Ectodermal cell (in vitro differentiated cells): Measurements from ENCODE around the gene PYGM.

Experiments used
- H3K27ac ChIP-seq: 2 replicates; pipeline ENCODE4 v1.7.0; 2013; ENCODE audit warnings: mild to moderate bottlenecking, low read depth, low read length; ENCODE audit not compliant: insufficient read depth, poor library complexity, severe bottlenecking
- H3K27me3 ChIP-seq: 2 replicates; pipeline ENCODE4 v1.7.0; 2013; ENCODE audit warnings: mild to moderate bottlenecking, low read length; ENCODE audit not compliant: insufficient read depth, control insufficient read depth, poor library complexity, severe bottlenecking
- H3K36me3 ChIP-seq: one replicate; pipeline ENCODE4 v1.7.0; 2013; ENCODE audit warnings: low read length; ENCODE audit not compliant: control insufficient read depth, insufficient read depth
- H3K4me1 ChIP-seq: one replicate; pipeline ENCODE4 v1.7.0; 2013; ENCODE audit warnings: low read length; ENCODE audit not compliant: control insufficient read depth, insufficient read depth
- H3K4me3 ChIP-seq: 2 replicates; pipeline ENCODE4 v1.7.0; 2013; ENCODE audit warnings: low read depth, low read length, control low read depth; ENCODE audit not compliant: insufficient read depth
- H3K9me3 ChIP-seq: 2 replicates; pipeline ENCODE4 v1.7.0; 2013; ENCODE audit warnings: mild to moderate bottlenecking, low read length, moderate library complexity; ENCODE audit not compliant: control insufficient read depth
- WGBS, 2 experiments: methylation state at CpG; one replicate each; pipeline ENCODE4 v1.1.7; 2013; ENCODE audit warnings: missing lambda C conversion rate in 2 of 2; 5-methylcytosine and 5-hydroxymethylcytosine counted together

Gene PYGM

DNA sequence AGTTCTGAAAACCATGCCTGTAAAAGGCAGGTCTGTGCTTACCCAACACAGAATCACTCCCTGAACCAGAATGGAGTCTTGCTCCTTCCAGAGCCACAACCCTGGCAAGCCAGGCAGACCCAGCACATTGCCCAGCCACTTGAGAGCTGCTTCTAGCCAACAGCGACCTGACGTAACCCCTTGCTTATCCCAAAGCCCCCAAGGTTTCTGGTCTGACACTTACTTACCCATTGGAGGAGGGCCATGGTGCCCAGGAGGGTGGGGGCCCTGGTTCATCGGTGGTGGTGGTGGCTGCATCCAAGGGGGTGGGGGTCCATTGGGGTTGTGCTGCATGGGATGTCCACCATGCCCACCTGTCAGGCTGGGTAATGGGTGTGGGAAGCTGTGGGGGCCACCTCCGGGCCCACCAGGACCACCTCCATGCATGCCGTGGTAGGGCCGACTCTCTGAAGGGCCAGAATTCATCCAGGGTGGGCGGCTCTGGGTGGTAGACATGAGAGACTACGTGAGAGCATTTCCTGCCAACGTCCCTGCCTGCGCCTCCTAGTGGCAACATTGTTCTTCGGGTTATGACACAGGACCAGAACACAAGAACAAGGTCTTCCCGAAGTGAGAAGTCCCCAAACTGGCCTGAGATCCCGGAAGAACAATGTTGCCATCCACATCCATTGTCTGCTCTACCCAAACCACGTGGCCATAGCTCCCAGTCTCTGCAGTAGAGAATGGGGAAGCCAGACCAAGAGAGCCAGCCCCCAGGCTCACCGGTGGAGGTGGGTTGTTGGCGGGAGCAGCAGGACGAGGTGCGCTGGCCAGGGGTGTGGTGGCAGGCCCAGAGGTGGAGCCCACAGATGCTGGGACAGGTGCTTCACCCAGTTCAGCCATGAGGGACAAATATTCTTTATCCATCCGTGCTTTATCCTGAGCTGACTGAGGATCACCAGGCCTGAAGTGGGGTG, 7.8 kb upstream of the PYGM start:
- Histone ChIP-seq H3K9me3 (no peaks in the 10 kb centered on the region), H3K4me3 (no peak overlapping the region), H3K27ac (no peak overlapping the region), H3K36me3 (peaks cover 73% of the 10 kb centered on the region), H3K27me3 (no peaks in the 10 kb centered on the region), H3K4me1 (peaks cover 37% of the 10 kb centered on the region)
- 77 to 80% methylated on average over 19 of the region's 19 CpGs for WGBS, 2 experiments

DNA sequence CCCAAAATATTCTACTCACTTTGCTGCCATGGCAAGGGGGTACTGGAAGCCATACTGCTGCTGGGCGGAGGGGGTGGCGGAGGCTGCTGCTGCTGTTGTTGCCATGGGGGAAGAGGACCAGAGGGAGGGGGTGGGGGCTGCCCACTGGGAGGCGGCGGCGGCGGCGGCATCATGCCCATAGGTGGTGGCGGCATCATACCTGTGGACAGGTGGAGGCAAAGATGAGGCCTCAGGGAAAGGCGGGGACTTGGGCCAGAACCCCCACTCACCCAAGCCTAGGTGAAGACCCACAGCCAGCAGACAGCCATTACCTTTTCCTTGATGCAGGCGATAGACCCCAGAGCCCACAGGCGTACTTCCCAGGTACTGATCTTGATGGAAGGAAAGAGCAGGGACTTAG, 7.1 kb upstream of the PYGM start:
- Histone ChIP-seq H3K4me3 (no peak overlapping the region), H3K27me3 (no peaks in the 10 kb centered on the region), H3K9me3 (no peaks in the 10 kb centered on the region), H3K36me3 (peaks cover 67% of the 10 kb centered on the region), H3K27ac (no peak overlapping the region), H3K4me1 (peaks cover 44% of the 10 kb centered on the region)
- WGBS, 2 experiments = 96 to 99% methylated on average over 11 of the region's 11 CpGs

DNA sequence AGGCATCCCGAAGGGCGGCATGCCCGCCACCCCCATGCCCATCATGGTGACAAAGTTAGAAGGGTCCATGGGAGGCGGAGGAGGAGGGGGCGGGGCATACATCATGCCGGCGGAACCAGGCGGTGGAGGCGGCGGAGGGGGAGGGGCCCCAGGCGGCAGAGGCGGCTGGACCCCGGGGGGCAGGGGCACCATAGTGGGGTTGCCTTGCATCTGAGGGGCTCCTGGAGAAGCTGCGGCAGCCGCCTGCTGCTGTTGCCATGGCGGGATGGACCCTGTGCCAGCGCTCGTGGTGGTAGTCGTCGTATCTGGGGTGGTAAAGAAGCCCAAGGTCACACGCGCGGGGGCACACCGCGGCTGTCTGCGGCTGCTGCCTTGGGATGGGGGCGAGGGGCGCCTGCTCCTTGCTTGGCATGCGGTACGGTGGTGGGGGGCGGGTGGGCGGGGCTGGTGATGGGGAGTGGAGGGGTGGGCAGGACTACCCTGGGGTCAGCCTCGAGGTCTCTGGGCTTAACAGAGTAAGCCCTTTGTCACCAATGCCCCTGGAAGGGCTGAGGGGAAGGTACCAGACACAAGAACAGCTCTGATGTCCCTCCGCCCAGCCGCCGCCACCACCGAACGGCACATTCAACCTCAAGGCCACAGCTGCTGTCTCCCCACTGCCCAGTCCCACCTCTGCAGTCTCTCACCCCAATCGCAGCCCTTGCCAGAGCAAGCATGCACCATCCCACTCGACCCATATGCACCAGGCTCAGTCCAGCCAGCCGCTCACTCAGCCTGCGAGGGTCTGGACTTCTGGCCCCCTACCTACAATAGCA, 6.3 kb upstream of the PYGM start:
- no peaks in the 10 kb centered on the region for H3K27me3 ChIP-seq
- 93% methylated on average over 30 to 34 of the region's 42 CpGs for WGBS, 2 experiments
- H3K4me3 ChIP-seq = no peak overlapping the region
- H3K9me3 ChIP-seq = no peaks in the 10 kb centered on the region
- no peak overlapping the region for H3K27ac ChIP-seq
- H3K4me1 ChIP-seq = peaks cover 44% of the 10 kb centered on the region
- peaks cover 59% of the 10 kb centered on the region for H3K36me3 ChIP-seq

DNA sequence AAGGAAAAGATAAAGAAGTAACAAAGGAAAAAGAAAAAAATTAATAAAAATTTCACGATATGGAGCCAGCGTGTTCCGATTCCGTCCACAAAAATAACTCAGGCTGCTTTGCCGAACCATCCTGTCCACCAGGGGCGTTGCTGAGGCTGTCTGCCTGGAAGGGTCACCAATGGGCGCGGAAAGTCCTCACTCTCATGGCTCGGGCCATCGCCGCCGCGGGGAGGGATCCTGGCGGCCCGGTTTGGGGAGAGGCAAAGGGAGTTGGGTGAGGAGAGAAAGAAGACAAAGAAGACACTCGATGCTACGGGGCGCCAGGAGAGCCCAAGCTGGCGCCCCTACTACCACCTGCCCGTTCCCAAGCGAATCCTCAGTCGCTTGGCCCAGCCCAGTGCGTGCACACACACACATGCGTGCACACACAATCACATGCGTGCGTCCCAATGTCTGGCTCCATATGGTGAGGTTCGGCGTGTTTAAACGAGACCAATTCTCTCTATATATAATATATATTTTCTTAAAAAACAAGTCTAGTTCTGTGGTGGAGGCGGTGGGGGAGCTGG, 5.6 kb upstream of the PYGM start:
- H3K27me3 ChIP-seq = no peaks in the 10 kb centered on the region
- no peak overlapping the region for H3K27ac ChIP-seq
- H3K9me3 ChIP-seq = no peaks in the 10 kb centered on the region
- peaks cover 52% of the 10 kb centered on the region for H3K36me3 ChIP-seq
- H3K4me1 ChIP-seq = peaks cover 51% of the 10 kb centered on the region
- 92 to 93% methylated on average over 27 of the region's 30 CpGs for WGBS, 2 experiments
- no peak overlapping the region for H3K4me3 ChIP-seq

DNA sequence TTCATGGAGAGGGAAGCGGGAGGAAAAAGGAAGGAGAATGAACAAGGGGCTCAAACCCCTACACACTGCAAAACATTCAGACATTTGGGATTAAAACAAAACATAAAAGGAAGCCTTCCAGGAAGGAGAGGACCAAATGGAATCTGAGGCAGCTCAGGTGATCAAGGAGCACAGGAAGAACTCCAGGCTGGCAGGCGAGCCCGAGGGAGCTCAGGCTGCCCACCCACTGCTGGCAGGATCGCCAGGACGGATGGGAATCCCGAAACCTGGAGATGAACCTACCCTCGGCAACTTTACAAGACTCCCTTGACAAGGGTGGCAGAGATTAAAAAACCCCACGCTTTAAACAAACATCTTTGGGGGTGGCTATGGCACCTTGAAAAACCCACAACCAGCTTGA, 5.0 kb upstream of the PYGM start:
- Histone ChIP-seq H3K27me3 (no peaks in the 10 kb centered on the region), H3K4me3 (no peak overlapping the region), H3K36me3 (peaks cover 45% of the 10 kb centered on the region), H3K4me1 (peaks cover 57% of the 10 kb centered on the region), H3K27ac (no peak overlapping the region), H3K9me3 (no peaks in the 10 kb centered on the region)
- WGBS, 2 experiments = 94 to 96% methylated on average over 7 to 8 of the region's 8 CpGs

DNA sequence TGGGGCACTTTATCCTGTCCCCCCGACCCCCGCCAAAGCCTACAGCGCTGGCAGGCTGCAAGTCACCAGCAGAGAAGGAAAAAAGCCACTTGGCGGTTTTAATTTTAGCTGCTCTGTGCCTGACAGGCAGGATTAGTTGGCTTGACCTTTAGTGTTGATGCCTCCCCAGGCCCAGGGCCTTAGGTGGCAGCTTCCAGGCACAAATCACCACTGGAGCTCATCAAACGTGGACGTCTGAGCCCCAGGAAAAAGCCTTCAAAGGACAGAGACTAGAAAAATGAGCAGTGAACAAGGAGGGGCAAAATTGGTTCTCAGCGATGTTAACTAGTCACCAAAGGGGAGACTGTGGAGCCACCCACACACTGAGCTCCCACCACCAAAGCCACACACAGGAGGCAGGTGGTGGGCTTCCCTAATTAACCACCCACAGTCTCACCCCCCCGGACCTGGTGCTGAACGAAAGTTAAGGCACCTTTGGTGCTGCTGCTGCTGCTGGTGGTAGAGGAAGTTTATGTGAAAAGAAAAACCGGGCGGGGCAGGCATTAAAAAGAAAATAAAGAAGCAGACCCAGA, 4.4 kb upstream of the PYGM start:
- Histone ChIP-seq H3K9me3 (no peaks in the 10 kb centered on the region), H3K36me3 (peaks cover 39% of the 10 kb centered on the region), H3K4me1 (peaks cover 64% of the 10 kb centered on the region), H3K27ac (peak overlapping the region; percentile 78), H3K27me3 (no peaks in the 10 kb centered on the region), H3K4me3 (no peak overlapping the region)
- 56 to 62% methylated on average over 9 to 11 of the region's 11 CpGs for WGBS, 2 experiments

DNA sequence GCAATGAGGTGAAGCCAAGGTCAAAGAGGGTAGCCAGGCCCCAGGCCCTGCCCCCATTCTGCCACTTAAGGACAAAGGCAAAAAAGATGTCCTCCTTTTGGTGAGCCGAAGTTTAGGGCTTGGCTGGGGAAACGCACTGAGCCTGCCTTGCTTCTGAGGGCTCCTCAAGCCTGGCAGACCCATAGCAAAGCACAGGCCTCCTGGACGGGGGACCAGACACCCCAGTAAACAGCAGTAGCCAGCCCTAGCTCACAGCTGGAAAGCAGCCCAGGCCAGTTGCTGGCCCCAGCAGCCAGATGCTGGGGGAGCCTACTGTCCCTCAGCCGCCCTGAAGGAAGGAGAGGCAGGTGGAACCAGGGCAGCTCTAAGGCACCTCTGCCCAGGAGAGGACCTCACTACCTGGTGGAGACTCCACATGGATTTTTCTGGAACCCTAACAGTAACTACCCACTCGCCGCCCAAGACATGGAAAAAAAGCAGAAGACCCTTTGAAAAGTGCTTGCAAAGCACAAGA, 3.8 kb upstream of the PYGM start:
- peaks cover 34% of the 10 kb centered on the region for H3K36me3 ChIP-seq
- H3K4me1 ChIP-seq = peaks cover 66% of the 10 kb centered on the region
- peak overlapping the region; percentile 78 for H3K27ac ChIP-seq
- no peaks in the 10 kb centered on the region for H3K27me3 ChIP-seq
- H3K9me3 ChIP-seq = no peaks in the 10 kb centered on the region
- WGBS, 2 experiments = 50 to 53% methylated on average over 6 of the region's 6 CpGs
- H3K4me3 ChIP-seq = no peak overlapping the region

DNA sequence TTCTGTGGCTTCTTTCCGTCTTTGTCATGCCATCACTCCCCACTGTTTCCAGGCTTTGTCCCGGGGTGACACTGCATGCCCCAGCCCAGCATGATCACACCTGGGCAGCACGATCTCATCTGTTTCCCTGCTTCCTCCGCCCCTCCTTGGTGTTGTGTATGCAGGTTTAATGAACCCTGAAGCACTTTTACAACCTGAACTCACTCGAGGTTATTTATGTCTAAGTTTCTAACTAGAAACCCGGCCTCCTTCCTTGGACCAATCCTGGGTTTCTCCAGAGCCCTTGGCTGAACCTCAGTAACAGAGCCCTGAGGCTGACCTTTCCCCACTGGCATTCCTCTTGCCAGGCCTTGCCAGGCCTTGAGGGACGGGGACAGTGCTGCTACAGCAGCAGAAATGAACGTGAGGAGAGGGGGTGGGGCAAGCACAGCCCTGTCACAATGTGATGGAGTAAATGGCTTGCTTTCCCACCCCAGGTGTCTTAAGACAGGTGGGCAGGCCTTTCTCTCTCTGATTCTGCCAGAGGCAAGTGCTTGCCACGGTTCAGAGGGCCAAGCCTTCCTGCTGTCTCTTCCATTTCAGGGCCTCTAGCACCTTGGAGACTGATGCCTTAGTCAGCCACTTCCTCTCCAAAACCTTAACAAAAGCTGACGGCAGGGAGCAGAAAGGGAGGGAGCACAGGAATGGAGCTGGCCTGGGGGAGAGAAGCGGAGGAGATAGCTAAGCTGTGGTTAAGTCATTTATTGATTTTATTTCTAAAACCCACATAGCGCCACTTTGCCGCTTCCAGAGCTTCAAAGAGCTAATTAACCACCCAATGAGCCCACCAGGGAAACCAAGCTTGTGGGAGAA, 3.1 kb upstream of the PYGM start:
- H3K27ac ChIP-seq = peak overlapping the region; percentile 78
- H3K9me3 ChIP-seq = no peaks in the 10 kb centered on the region
- no peak overlapping the region for H3K4me3 ChIP-seq
- H3K27me3 ChIP-seq = no peaks in the 10 kb centered on the region
- peaks cover 66% of the 10 kb centered on the region for H3K4me1 ChIP-seq
- H3K36me3 ChIP-seq = peaks cover 27% of the 10 kb centered on the region
- WGBS, 2 experiments = 29 to 32% methylated on average over 11 to 13 of the region's 13 CpGs

DNA sequence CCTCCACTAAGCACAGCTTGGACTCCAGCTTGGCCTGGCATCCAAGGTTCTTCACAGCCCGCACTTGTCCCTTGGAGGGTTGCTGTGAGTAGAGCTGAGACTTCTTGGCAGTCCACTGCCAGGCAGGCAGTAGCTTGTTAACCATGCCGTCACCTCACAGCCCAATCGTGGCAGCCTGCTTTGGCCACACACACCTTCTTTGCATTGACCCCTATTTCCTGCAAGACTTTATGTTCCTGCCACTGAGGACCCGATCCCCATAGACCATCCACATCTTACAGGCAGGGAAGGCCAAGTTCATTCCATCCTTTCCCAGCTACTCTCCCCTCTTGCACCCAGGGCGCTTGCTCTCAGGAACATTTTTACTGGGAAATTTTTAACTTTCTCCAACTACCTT, 2.5 kb upstream of the PYGM start:
- Histone ChIP-seq H3K4me1 (peaks cover 64% of the 10 kb centered on the region), H3K27ac (no peak overlapping the region)

More for the DNA sequence above, 2.5 kb upstream of the PYGM start:
- WGBS, 2 experiments = 71 to 80% methylated on average over 5 of the region's 5 CpGs
- no peak overlapping the region for H3K4me3 ChIP-seq
- H3K36me3 ChIP-seq = peaks cover 21% of the 10 kb centered on the region
- no peaks in the 10 kb centered on the region for H3K9me3 ChIP-seq
- H3K27me3 ChIP-seq = no peaks in the 10 kb centered on the region
